Measurements from ENCODE around the gene CNGB1. TPM values are rescaled to one million over a fixed set of nuclear protein-coding genes. Genes with fewer than 3 reads are reported as not detected.
A peak's percentile ranks its signal among the peaks of the same experiment; 100 is the strongest.
"Not testable (repeated sequence)": the region's sequence is repeated elsewhere in the genome, so short reads cannot be mapped to it uniquely, and the experiment has no call there.

Gene CNGB1
- total RNA-seq, 1 donor = not detected

DNA sequence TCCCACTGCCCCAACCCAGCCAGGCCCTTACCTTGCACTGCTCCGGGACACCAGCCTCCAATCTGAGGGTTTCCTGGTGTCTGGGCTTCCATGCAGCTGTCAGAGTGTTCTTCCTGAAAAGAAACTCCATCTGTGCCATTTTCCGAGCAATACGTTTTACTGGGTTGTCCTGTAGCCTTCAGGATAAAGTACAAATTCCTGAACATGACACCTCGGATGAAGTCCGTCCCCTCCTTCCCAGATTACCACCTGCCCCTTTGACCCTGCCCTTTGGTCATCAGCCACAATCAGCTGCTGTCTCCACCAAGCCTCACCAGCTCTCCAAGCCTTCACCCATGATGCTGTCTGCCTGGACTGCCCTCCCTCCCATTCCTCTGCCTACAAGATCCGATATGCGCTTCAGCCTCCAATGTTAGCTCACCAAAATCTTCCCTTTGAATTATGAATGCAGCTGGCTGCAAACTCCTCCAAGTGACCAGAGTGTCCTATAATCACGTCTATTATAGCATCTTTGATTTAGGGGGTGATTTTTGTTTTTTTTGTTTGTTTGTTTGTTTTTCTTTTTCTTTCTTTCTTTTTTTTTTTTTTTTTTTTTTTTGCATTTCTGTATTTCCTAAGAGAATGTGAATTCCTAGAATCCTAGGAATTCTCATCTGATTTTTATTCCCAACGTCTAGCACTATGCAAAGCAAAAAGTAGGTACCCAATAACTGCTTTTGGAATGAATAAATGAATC is 108.1 kb downstream of the CNGB1 start:
- H3K4me3 ChIP-seq (ENCODE audit: low read depth, low read length) = no peak overlapping the region
- TF ChIP-seq, protein P1, sequence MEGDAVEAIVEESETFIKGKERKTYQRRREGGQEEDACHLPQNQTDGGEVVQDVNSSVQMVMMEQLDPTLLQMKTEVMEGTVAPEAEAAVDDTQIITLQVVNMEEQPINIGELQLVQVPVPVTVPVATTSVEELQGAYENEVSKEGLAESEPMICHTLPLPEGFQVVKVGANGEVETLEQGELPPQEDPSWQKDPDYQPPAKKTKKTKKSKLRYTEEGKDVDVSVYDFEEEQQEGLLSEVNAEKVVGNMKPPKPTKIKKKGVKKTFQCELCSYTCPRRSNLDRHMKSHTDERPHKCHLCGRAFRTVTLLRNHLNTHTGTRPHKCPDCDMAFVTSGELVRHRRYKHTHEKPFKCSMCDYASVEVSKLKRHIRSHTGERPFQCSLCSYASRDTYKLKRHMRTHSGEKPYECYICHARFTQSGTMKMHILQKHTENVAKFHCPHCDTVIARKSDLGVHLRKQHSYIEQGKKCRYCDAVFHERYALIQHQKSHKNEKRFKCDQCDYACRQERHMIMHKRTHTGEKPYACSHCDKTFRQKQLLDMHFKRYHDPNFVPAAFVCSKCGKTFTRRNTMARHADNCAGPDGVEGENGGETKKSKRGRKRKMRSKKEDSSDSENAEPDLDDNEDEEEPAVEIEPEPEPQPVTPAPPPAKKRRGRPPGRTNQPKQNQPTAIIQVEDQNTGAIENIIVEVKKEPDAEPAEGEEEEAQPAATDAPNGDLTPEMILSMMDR (IDR thresholded peaks at IDR 0.05; ENCODE audit: insufficient read depth, low read depth, low read length) = no peak
- DNase-seq (ENCODE audit: low read depth) = no peak

DNA sequence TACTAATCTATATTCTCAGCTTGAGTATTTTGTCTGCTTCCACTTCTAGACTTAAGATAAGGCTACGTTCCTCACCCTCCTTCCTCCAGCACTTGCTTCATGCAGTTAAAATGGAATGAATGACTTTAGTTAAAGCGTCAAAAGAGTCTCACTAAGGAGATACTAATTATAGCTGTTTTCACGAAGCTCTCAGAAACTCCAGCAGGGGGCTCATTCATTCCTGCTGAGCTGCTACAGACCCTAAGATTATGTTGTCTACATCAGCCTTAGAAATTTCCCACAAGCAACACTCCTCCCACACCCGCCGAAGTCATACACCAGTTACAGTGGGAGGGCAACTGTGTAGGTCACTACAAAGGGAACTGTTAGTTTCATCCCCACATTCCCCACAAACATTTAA is 111.6 kb downstream of the CNGB1 start:
- DNase-seq (ENCODE audit: low read depth) = peak; percentile 63
- H3K4me3 ChIP-seq (ENCODE audit: low read depth, low read length) = no peak overlapping the region
- TF ChIP-seq, protein P1 (IDR thresholded peaks at IDR 0.05; ENCODE audit: insufficient read depth, low read depth, low read length) = peak; percentile 59

DNA sequence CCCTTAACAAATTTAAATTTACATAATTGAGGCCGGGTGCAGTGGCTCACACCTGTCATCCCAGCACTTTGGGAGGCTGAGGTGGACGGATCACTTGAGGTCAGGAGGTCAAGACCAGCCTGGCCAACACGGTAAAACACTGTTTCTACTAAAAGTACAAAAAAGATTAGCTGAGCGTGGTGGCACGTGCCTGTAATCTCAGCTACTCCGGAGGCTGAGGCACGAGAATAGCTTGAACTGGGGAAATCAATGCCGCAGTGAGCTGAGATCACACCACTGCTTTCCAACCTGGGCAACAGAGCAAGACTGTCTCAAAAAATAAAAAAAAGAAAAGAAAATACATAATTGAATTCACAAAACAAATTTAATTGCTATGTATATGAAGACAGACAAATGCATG is 112.3 kb downstream of the CNGB1 start:
- no peak for DNase-seq (ENCODE audit: low read depth)
- TF ChIP-seq, protein P1 (IDR thresholded peaks at IDR 0.05; ENCODE audit: insufficient read depth, low read depth, low read length) = no peak
- no peak overlapping the region for H3K4me3 ChIP-seq (ENCODE audit: low read depth, low read length)

DNA sequence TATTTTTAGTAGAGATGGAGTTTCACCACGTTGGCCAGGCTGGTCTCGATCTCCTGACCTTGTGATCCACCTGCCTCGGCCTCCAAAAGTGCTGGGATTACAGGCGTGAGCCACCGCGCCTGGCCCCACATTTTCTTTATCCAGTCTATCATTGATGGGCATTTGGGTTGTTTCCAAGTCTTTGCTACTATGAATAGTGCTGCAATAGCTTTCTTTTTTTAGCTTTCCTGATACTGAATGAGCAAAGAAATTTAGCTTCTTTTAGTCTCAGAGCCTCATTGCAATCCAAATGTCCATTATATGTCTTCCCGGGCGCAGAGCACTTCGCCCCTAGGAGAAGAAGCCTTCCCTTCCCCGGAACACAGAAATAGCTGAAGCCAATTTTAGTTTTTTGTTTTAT is 112.9 kb downstream of the CNGB1 start:
- not testable (repeated sequence) for H3K4me3 ChIP-seq (ENCODE audit: low read depth, low read length); DNase-seq (ENCODE audit: low read depth)

DNA sequence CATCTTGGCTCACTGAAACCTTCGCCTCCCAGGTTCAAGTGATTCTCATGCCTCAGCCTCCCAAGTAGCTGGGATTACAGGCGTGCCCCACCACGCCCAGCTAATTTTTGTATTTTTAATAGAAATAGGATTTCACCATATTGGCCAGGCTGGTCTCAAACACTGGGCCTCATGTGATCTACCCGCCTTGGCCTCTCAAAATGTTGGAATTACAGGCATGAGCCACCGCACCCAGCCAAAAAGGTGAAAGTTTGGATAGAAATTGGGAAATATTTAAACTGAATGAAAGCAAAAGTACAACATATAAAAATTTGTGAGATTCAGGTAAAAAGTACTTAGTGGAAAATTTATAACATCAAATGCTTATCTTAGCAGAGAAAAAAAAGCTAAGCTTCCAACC is 115.7 kb downstream of the CNGB1 start:
- TF ChIP-seq, protein P1 (IDR thresholded peaks at IDR 0.05; ENCODE audit: insufficient read depth, low read depth, low read length) = no peak
- no peak for DNase-seq (ENCODE audit: low read depth)

DNA sequence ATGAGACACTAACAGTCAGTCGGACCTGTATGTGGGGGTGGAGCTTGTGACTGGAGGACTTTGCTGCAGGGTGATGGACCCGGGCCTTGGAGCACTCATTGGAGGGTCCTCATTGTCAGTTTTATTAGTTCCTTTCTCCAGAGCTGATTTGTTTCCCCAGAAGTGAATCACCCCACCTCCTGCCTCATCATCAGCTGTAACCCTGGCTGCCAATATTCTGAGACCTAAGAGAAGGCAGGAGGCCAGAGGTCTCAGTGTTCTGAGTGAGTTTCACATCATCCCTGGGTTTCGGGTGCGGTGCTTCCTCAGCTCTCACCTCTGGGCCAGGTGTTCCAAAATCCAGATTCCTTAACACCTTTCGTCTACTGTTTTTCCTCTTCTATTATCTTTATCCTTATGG is 118.7 kb downstream of the CNGB1 start:
- TF ChIP-seq, protein P1 (IDR thresholded peaks at IDR 0.05; ENCODE audit: insufficient read depth, low read depth, low read length) = no peak
- DNase-seq (ENCODE audit: low read depth) = no peak
- H3K4me3 ChIP-seq (ENCODE audit: low read depth, low read length) = no peak overlapping the region

More for the DNA sequence above, 115.7 kb downstream of the CNGB1 start:
- no peak overlapping the region for H3K4me3 ChIP-seq (ENCODE audit: low read depth, low read length)

DNA sequence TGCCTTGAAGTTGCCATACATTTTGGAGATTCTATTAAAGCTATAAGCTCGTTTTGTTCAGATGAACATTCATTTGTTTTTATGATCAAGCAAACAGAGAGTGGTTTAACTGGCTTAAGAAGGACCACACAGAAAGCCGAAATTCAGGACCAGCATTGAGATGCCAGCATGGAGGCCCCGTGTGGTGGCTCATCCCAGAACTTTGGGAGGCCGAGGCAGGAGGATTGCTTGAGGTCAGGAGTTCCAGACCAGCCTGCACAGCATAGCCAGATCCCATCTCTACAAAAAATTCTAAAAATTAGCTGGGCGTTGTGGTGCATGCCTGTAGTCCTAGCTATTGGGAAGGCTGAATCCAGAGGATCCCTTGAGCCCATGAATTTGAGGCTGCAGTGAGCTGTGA is 122.7 kb downstream of the CNGB1 start:
- TF ChIP-seq, protein P1 (IDR thresholded peaks at IDR 0.05; ENCODE audit: insufficient read depth, low read depth, low read length) = no peak
- DNase-seq (ENCODE audit: low read depth) = no peak
- H3K4me3 ChIP-seq (ENCODE audit: low read depth, low read length) = no peak overlapping the region

DNA sequence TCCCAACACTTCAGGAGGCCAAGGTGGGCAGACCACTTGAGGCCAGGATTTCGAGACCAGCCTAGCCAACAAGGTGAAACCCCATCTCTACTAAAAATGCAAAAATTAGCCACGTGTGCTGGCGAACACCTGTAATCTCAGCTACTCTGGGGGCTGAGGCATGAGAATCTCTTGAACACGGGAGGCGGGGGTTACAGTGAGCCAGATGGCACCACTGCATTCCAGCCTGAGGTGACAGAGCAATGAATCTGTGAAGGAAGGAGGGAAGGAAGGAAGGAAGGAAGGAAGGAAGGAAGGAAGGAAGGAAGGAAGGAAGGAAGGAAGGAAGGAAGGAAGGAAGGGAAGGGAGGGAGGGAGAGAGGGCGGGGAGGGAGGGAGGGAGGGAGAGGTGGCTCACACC is 124.0 kb downstream of the CNGB1 start:
- DNase-seq (ENCODE audit: low read depth); H3K4me3 ChIP-seq (ENCODE audit: low read depth, low read length): not testable (repeated sequence)
